Neuron (in vitro differentiated cells): ENCODE data around the gene CAPS.

ENCODE experiments used
- H2AFZ ChIP-seq: one replicate; pipeline ENCODE4 v1.6.1; 2013; ENCODE audit warnings: low read depth, mild to moderate bottlenecking, inconsistent platforms, low read length, moderate library complexity
- H3K27me3 ChIP-seq: one replicate; pipeline ENCODE4 v1.6.1; 2013; ENCODE audit warnings: low read length; ENCODE audit not compliant: insufficient read depth
- H3K36me3 ChIP-seq: one replicate; pipeline ENCODE4 v1.6.1; 2013; ENCODE audit warnings: low read length; ENCODE audit not compliant: insufficient read depth
- H3K4me1 ChIP-seq: one replicate; pipeline ENCODE4 v1.6.1; 2013; ENCODE audit warnings: low read length; ENCODE audit not compliant: insufficient read depth
- H3K4me3 ChIP-seq: 2 replicates; pipeline ENCODE4 v1.5.1; 2013; ENCODE audit warnings: mild to moderate bottlenecking, low read length, moderate library complexity
- H3K9me3 ChIP-seq: one replicate; pipeline ENCODE4 v1.6.1; 2013; ENCODE audit warnings: low read length

The CAPS gene

GRCh38 chr19:5895409-5895808 is 18.6 kb upstream of the CAPS start:
- Histone ChIP-seq H3K36me3 (peaks cover 14% of the 10 kb centered on the region), H3K4me1 (peaks cover 4% of the 10 kb centered on the region), H3K9me3 (no peaks in the 10 kb centered on the region), H3K4me3 (no peak overlapping the region), H3K27me3 (no peaks in the 10 kb centered on the region), H2AFZ (no peak overlapping the region)

GRCh38 chr19:5895890-5896289 is 18.2 kb upstream of the CAPS start:
- Histone ChIP-seq H3K36me3 (peaks cover 14% of the 10 kb centered on the region), H3K4me1 (peaks cover 4% of the 10 kb centered on the region), H3K4me3 (no peak overlapping the region), H3K9me3 (no peaks in the 10 kb centered on the region), H2AFZ (no peak overlapping the region), H3K27me3 (no peaks in the 10 kb centered on the region)

- no peaks in the 10 kb centered on the region for H3K9me3 ChIP-seq
Observed at GRCh38 chr19:5896365-5897076, 17.5 kb upstream of the CAPS start.

GRCh38 chr19:5897189-5897969 is 16.7 kb upstream of the CAPS start:
- H3K36me3 ChIP-seq = peaks cover 16% of the 10 kb centered on the region
- H3K4me3 ChIP-seq = no peak overlapping the region
- H3K27me3 ChIP-seq = no peaks in the 10 kb centered on the region

More at GRCh38 chr19:5896365-5897076, 17.5 kb upstream of the CAPS start:
- Histone ChIP-seq H3K27me3 (no peaks in the 10 kb centered on the region), H3K4me1 (peaks cover 4% of the 10 kb centered on the region), H3K4me3 (no peak overlapping the region), H3K36me3 (peaks cover 16% of the 10 kb centered on the region), H2AFZ (no peak overlapping the region)

GRCh38 chr19:5899728-5900526 is 14.1 kb upstream of the CAPS start:
- Histone ChIP-seq H3K27me3 (no peaks in the 10 kb centered on the region), H2AFZ (no peak overlapping the region), H3K4me3 (no peak overlapping the region), H3K36me3 (peaks cover 13% of the 10 kb centered on the region), H3K9me3 (no peaks in the 10 kb centered on the region), H3K4me1 (peaks cover 8% of the 10 kb centered on the region)

More at GRCh38 chr19:5897189-5897969, 16.7 kb upstream of the CAPS start:
- Histone ChIP-seq H2AFZ (no peak overlapping the region), H3K4me1 (peaks cover 2% of the 10 kb centered on the region), H3K9me3 (no peaks in the 10 kb centered on the region)

- Histone ChIP-seq H3K4me1 (peaks cover 8% of the 10 kb centered on the region), H3K27me3 (no peaks in the 10 kb centered on the region), H3K36me3 (peaks cover 4% of the 10 kb centered on the region), H2AFZ (no peak overlapping the region), H3K4me3 (no peak overlapping the region), H3K9me3 (no peaks in the 10 kb centered on the region)
Observed at GRCh38 chr19:5900976-5901375, 13.1 kb upstream of the CAPS start.

GRCh38 chr19:5903056-5903623 is 10.9 kb upstream of the CAPS start:
- Histone ChIP-seq H3K27me3 (no peaks in the 10 kb centered on the region), H3K9me3 (no peaks in the 10 kb centered on the region), H3K4me3 (peak overlapping the region; percentile 99), H2AFZ (peak overlapping the region; percentile 82), H3K4me1 (peaks cover 8% of the 10 kb centered on the region), H3K36me3 (peaks cover 2% of the 10 kb centered on the region)

- no peaks in the 10 kb centered on the region for H3K27me3 ChIP-seq
- H3K4me3 ChIP-seq = peak within 1 kb of the TSS; percentile 99
- H3K4me1 ChIP-seq = peaks cover 8% of the 10 kb centered on the region
- H3K36me3 ChIP-seq = peaks cover 2% of the 10 kb centered on the region
- H2AFZ ChIP-seq = peak within 1 kb of the TSS; percentile 82
- no peaks in the 10 kb centered on the region for H3K9me3 ChIP-seq
Observed at GRCh38 chr19:5903624-5904351, 10.3 kb upstream of the CAPS start, which contains the start of gene NDUFA11. TSS of gene NDUFA11 (minus strand) at chr19:5903790. CDS start at chr19:5903708, 82 bp downstream.

- Histone ChIP-seq H3K9me3 (no peaks in the 10 kb centered on the region), H3K4me1 (peaks cover 16% of the 10 kb centered on the region), H3K36me3 (peaks cover 2% of the 10 kb centered on the region), H3K27me3 (no peaks in the 10 kb centered on the region), H3K4me3 (peak within 1 kb of the TSS; percentile 99), H2AFZ (peak within 1 kb of the TSS; percentile 82)
Observed at GRCh38 chr19:5904352-5905113, 9.5 kb upstream of the CAPS start, which contains the start of gene VMAC. TSS of gene VMAC (plus strand) at chr19:5904872. CDS start at chr19:5904891, 19 bp downstream.

- no peaks in the 10 kb centered on the region for H3K27me3 ChIP-seq
- H3K36me3 ChIP-seq = peaks cover 2% of the 10 kb centered on the region
Observed at GRCh38 chr19:5905114-5905778, 8.8 kb upstream of the CAPS start.

GRCh38 chr19:5907241-5907640 is 6.8 kb upstream of the CAPS start:
- H3K4me1 ChIP-seq = peaks cover 29% of the 10 kb centered on the region
- H3K27me3 ChIP-seq = no peaks in the 10 kb centered on the region
- no peak overlapping the region for H2AFZ ChIP-seq
- H3K36me3 ChIP-seq = no peaks in the 10 kb centered on the region
- no peak overlapping the region for H3K4me3 ChIP-seq
- H3K9me3 ChIP-seq = no peaks in the 10 kb centered on the region

More at GRCh38 chr19:5905114-5905778, 8.8 kb upstream of the CAPS start:
- peak overlapping the region; percentile 65 for H2AFZ ChIP-seq
- no peaks in the 10 kb centered on the region for H3K9me3 ChIP-seq
- peaks cover 23% of the 10 kb centered on the region for H3K4me1 ChIP-seq
- peak overlapping the region; percentile 99 for H3K4me3 ChIP-seq
